Esophagus muscularis mucosa (tissue), 4 donors: ENCODE results near the gene ERCC6L2.

Source experiments
- EP300 ChIP-seq: sonication (generic); formaldehyde crosslinking; IDR thresholded peaks from one replicate; pipeline ENCODE4 v1.6.1; 2017; ENCODE audit warnings: antibody characterized with exemption
- POLR2A ChIP-seq: fragments of 450-650 bp; IDR thresholded peaks from one replicate; pipeline ENCODE4 v1.6.1; 2017; ENCODE audit warnings: antibody characterized with exemption, moderate library complexity, mild to moderate bottlenecking, low read depth
- POLR2AphosphoS5 ChIP-seq, 2 donors: sonication (generic); formaldehyde crosslinking; IDR thresholded peaks; one replicate each; pipeline ENCODE4 v1.6.1; 2017; ENCODE audit warnings: antibody characterized with exemption in 2 of 2
- TF ChIP-seq, protein P1 (sequence below), 3 experiments: fragments of 200-600 bp in 2 of 3; fragments of 450-650 bp in 1 of 3; sonication (generic) in 2 of 3; IDR thresholded peaks; one replicate each; pipeline ENCODE4 v1.5.1; 2017 to 2019; ENCODE audit warnings: antibody characterized with exemption in 3 of 3, mild to moderate bottlenecking in 2 of 3, moderate library complexity in 1 of 3

GRCh38 chr9:95834281-95834907 is 41.1 kb upstream of the ERCC6L2 start:
- TF ChIP-seq, protein P1, sequence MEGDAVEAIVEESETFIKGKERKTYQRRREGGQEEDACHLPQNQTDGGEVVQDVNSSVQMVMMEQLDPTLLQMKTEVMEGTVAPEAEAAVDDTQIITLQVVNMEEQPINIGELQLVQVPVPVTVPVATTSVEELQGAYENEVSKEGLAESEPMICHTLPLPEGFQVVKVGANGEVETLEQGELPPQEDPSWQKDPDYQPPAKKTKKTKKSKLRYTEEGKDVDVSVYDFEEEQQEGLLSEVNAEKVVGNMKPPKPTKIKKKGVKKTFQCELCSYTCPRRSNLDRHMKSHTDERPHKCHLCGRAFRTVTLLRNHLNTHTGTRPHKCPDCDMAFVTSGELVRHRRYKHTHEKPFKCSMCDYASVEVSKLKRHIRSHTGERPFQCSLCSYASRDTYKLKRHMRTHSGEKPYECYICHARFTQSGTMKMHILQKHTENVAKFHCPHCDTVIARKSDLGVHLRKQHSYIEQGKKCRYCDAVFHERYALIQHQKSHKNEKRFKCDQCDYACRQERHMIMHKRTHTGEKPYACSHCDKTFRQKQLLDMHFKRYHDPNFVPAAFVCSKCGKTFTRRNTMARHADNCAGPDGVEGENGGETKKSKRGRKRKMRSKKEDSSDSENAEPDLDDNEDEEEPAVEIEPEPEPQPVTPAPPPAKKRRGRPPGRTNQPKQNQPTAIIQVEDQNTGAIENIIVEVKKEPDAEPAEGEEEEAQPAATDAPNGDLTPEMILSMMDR (IDR thresholded peaks at IDR 0.05): no peak
- TF ChIP-seq POLR2AphosphoS5 (IDR thresholded peaks at IDR 0.05) (no peak), POLR2A (no peak), EP300 (no peak)
